HG03025 (cell line): ENCODE measurements around the gene ABCA4.
"Not testable (repeated sequence)": the region's sequence is repeated elsewhere in the genome, so short reads cannot be mapped to it uniquely, and the experiment has no call there.

Source experiments
- ATAC-seq: cut with Tn5 transposase; IDR thresholded peaks from one replicate; pipeline ENCODE4 v1.9.1; 2021; ENCODE audit warnings: mild to moderate bottlenecking, moderate library complexity; ENCODE audit not compliant: unreplicated experiment, low FRiP score

Gene ABCA4

GRCh38 chr1:93960641-93961147, 160.3 kb downstream of the ABCA4 start:
- ATAC-seq, result no peak

GRCh38 chr1:93959413-93959812, 161.5 kb downstream of the ABCA4 start:
- no peak for ATAC-seq

DNA sequence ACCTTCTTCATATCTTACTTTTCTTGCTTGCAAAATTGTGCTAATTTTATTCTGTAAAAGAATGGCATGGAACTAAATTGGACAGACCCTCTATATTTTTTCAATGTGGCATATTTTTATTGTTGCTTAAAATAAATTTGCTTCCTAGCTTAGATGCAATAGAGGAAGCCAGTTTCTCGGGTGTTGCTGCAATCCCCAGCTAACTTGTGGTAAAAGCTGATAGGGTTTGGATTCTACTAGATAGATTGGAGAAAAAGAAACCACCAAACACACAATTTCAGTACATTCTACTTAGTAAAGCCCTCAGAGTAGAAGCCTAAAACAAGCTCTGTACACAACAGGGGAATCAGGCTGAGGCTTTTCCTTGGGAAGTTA, 162.2 kb downstream of the ABCA4 start:
- no peak for ATAC-seq

GRCh38 chr1:93958032-93958725, 162.8 kb downstream of the ABCA4 start:
- no peak for ATAC-seq

GRCh38 chr1:93955765-93956164, 165.2 kb downstream of the ABCA4 start:
- no peak for ATAC-seq

DNA sequence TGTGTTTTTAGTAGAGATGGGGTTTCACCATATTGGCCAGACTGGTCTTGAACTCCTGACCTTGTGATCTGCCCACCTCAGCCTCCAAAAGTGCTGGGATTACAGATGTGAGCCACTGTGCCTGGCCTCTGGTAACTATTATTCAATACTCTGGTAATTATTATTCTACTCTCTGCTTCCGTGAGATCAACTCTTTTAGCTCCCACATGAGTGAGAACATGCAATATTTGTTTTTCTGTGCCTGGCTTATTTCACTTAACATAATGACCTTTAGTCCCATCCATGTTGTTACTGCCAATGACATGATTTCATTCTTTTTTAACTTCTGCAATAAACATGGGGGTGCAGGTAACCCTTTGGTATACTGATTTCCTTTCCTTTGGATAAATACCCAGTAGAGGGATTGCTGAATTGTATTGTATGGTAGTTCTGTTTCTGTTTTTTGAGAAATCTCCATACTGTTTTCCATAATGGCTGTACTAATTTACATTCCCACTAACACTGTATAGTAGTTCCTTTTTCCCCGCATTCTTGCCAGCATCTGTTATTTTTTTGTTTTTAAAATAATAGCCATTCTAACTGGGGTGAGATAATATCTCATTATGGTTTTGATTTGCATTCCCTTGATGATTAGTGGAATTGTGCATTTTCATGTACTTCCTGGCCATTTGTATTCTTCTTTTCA, 173.8 kb downstream of the ABCA4 start:
- ATAC-seq, result not testable (repeated sequence)
